HG03432 (cell line): ENCODE measurements around the gene RBPJ.

Source experiments
- ATAC-seq: cut with Tn5 transposase; IDR thresholded peaks from one replicate; pipeline ENCODE4 v1.9.1; 2021; ENCODE audit warnings: mild to moderate bottlenecking, moderate library complexity; ENCODE audit not compliant: unreplicated experiment

The RBPJ gene

GRCh38 chr4:26452565-26453531 lies 132.0 kb downstream of the RBPJ start:
- ATAC-seq: no peak

- no peak for ATAC-seq
These were observed 134.1 kb downstream of the RBPJ start for GRCh38 chr4:26454961-26455360.

DNA sequence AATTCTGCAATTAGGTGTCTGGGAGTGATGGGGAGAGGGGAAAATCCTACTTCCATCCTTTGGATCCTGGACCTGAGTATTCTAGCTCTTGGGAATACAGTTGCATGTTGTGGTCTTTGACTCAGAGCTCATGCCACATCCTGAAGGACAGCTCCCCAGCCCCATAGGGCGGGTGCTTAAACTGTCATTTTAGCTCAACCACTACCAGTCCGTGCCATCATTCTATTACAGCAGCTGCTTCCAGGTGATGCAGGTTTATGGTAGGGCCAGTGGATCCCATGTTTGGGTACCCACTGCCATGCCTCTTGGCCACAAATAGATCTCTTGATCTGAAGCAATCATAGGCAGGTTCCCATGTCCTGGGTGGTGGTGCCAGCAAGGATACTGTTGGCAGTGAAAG lies 134.8 kb downstream of the RBPJ start:
- no peak for ATAC-seq

DNA sequence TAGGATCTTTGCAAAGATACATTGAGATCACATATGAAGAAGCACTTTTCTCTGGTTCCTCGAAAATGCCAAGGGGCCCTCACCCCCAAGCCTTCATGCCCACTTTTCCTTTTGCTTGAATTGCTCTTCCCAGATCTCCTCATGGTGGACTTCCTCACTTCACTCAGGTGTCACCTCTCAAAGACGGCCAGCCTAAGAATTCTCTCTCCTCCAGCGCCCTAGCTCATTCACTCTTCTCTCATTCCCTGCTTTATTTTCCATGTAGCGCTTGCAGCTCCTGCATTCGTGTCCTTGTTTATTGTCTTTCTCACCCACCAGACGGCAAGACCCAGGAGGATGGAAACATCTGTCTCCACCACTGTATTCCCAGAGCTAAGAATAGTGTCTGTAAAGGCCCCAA lies 136.6 kb downstream of the RBPJ start:
- ATAC-seq: no peak

DNA sequence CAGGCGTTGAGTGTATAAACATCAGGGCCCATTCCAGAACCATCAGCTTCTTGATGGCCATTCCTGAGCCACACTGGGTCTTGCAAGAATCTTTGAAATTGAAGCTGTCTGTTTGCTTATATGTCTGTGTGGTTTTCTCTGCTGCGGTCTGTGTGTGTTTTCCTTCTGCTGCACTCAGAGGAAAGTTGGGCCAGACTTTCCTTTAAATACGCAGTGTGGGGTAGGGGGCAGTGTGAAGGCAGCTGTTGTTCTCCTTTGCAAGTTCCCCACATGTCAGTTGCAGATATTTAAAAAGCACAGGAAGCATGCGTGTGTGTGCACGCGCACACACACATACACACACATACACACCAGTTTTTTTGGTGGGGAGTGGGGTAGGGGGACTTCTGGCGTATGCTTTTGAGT lies 137.3 kb downstream of the RBPJ start:
- no peak for ATAC-seq

DNA sequence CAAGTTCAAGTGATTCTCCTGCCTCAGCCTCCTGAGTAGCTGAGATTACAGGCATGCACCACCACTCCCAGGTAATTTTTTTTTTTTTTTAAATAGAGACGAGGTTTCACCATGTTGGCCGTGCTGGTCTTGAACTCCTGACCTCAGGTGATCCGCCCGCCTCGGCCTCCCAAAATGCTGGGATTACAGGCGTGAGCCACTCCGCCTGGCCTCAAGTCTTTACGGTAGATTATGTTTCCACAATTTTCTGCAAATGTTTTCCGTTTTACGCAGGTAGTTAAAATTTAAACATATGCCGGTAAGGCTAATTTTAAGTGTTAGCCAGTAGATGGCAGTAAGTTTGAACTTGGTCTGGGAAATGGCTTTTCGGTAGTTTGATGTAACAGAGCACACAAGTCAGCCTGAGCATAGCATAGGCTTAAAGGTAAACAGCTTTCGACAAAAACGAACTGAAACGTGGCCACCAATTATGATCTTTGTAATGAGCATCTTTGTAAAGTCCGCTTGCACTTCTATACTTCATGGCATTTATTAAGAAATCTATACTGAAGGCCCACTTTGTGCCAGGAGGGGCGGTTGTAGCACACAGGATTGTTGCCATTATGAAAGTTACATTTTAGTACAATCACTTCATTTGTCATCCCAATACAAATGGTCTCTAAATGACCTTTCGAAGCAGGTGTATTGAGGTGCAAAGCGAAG lies 138.4 kb downstream of the RBPJ start:
- peak; percentile 80 for ATAC-seq

DNA sequence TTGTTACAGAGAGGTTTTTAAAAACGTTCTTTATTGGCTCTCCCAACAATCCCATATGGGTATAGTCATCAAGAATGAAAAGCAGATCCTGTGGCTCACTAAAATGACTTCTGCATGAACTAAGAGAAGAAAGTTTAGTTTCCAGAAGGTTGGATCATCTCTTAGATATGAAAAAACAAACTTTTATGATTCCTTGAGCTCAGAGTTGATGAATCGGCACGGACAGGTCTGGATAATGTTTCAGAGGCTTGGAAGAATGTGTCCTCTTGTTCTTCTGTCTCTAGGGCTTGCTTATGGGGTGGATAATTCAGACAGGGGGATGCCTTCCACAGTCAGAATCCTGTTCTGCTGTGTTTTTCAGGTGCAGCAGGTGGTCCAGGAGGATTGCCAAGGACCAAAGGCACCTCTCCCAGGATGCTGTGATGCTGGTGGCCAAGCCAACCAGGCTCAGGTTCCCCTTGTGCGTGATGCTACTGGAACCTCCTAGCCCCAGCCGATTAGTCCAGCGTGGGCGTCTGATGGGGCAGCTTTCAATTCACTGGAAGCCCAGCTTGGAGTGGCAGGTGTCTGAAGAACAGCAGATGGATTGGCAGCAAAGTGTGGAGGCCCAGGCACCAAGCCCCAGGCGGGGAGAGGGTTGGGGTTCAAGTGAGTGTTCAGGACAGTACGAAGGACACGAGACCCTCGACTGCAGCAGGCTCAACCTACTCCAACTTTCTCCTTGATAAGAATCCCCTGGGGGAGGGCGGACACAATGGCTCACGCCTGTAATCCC lies 139.1 kb downstream of the RBPJ start:
- ATAC-seq: no peak

GRCh38 chr4:26462874-26463273 lies 142.1 kb downstream of the RBPJ start:
- no peak for ATAC-seq

DNA sequence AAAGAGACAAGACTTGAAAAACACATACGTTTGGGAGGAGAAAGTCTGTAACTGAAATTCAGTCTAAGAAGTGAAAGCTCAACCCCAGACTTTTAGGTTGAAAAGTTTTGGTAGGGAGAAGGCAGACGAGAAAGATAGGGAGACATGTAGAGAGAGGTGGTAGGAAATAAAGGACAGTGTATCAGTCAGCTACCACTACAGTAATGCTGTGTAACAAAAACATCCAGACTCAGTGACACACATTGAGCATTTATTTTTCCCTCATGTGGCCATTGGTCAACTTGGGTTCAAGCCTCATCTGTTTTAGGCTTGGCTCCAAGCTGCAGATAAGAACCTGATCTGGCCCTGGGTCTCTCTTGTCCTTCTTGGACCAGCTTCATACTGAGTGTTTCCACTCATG lies 142.6 kb downstream of the RBPJ start:
- ATAC-seq: no peak

DNA sequence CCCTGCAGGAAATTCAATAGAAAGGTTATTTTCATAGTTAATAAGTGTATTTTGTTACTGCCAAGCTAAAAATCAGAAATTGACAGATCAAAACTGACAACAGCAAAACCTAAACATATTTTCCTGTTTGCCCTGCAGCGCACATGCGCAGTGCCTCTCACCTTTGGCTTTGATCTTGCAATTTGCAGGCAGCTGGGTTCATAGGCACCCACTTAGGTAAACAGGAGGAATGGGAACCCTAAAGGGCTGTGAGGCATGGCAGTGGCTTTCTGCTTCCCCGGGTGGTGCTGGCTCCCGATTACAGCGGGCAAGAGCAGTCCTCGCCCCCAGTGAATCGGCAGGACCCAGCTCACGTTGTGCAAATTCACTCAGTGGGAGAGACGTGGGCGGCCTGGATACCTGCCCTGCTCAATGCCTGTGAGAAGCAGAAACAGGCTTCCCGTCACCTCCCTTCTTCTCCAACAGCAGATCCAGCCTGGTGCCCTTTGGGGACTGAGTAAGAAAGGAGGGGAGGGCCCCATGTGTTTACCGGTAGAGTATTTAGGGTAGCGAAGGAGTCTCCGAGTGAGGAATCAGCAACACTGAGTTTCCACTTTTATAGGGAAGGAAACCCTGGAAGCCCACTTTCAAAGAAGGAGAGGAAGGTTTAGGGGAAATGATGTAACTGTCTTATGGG lies 143.7 kb downstream of the RBPJ start:
- no peak for ATAC-seq

- ATAC-seq: no peak
These were observed 145.9 kb downstream of the RBPJ start for GRCh38 chr4:26466578-26467270.

- ATAC-seq: no peak
These were observed 146.9 kb downstream of the RBPJ start for GRCh38 chr4:26467724-26468123.

DNA sequence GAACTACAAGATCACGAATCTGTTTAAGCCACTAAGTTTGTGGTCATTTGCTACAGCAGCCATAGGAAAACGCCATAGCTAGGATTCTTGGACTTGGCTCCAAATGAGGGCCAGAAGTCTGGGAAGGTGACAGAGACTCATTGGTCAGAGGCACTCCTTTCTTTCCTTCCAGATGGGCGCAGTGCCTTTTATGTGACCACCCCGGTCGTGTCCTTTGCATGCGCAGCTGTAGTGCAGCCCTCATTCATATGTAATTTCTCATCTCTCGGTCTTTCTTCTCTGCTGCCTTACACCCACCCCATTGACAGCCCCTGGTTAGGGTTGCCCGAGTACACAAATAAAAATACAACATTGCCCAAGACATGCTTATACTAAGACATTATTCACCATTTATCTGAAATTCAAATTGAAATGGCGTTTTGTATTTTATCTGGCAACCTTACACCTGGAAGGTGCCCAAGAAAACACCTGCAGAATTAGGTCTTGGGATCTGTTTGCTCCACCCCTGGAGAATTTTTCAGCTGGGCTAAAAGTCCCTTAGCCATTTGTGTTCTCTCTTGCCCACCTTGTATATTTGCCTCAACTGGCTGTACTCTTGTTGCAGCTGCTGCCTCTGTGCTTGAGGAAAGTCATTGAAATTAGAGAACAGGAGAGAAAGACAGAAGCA lies 147.6 kb downstream of the RBPJ start:
- ATAC-seq: no peak

DNA sequence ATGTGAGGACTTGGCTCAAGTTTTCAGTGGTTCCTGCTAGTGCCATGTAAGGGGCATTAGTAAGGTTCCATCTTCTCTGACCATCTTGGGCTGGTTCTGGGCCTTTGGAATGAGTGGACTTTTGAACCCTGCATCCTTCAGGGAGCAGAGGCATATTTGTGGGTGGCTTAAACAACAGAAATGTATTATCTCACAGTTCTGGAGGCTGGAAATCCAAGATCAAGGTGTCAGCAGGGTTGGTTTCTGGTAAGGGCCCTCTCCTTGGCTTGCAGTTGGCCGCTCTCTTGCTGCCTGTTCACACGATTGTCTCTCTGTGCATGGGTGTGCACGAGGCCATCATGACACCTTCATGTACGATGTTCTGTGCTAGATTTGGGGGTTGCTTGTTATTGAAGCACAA lies 148.2 kb downstream of the RBPJ start:
- ATAC-seq: no peak

DNA sequence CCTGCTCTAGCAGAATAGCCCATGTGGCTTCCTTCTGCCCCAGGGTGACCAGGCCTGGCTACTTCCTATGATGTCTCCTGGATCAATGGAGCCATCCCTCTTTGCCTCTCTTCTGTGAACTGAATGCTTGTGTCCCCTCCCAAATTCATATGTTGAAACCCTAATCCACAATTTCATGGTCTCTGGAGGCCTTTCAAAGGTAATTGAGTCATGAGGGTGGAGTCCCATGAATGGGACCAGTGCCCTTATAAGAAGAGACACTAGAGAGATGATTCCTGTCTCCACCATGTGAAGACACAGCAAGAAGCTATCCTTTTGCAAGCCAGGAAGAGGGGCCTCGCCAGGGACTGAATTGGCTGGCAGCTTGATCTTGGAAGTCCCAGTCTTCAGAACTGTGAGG lies 151.1 kb downstream of the RBPJ start:
- ATAC-seq: no peak

DNA sequence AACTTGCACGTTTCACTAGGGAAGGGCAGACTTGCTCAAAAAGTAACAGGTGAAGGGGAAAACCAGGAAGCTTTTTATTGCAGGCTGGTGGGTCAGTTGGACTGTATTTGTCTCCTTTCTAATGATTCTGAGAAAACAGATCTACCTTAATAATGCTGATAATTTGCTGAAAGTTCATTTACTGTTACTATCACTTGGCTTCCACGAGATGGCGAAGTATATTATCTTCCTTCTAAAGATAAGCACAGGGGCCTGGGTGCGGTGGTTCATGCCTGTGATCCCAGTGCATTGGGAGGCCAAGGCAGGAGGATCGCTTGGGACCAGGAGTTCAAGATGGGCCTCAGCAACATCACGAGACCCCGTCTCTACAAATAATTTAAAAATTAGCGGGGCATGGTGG lies 153.1 kb downstream of the RBPJ start:
- no peak for ATAC-seq

- ATAC-seq: no peak
These were observed 153.7 kb downstream of the RBPJ start for GRCh38 chr4:26474551-26474950.

DNA sequence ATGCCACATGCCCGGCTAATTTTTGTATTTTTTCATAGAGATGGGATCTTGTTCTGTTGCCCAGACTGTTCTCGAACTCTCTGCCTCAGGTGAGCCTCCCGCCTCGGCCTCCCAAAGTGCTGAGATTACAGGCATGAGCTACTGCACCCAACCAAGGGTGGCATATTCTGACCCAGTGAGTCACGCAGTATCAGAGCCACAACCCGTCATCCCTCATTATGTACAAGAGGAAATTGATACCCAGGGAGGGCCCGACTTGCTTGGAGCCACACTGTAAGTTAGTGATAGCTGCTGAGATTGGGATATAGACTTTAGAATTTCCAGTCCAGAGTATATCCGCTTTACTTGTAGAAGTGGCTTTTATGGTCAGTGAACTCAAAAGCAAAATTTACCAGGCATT lies 154.9 kb downstream of the RBPJ start:
- ATAC-seq: no peak

- no peak for ATAC-seq
These were observed 155.7 kb downstream of the RBPJ start for GRCh38 chr4:26476545-26476944.

DNA sequence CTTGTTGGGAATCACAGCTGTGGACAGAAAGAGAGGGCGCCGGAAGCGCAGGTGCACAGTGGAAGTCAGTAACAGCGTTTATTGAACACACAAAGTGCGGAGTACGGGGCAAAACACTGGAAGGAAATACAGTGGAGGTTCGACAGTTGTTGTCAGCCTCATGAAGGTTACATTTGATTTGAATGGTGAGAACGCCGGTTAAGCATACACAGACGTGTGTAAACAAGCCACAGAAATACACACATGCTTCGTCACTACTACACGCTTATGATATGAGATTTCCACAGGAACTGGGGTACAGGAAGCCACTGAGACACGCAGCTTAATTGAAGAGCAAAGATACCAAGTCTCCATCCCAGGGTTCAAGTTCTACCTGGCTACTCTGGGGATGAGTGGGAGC lies 157.5 kb downstream of the RBPJ start:
- ATAC-seq: no peak
